HepG2 (cell line): Measurements from ENCODE around the gene USP10. TPM values are rescaled to one million over a fixed set of nuclear protein-coding genes. Genes with fewer than 3 reads are reported as not detected.
A peak's percentile ranks its signal among the peaks of the same experiment; 100 is the strongest.

Experiments
- BCL6 ChIP-seq: IDR thresholded peaks from 2 replicates; pipeline ENCODE4 v1.6.1; 2016; ENCODE audit warnings: missing genetic modification reagents, missing compliant biosample characterization
- ERF ChIP-seq: IDR thresholded peaks from 2 replicates; pipeline ENCODE4 v1.6.1; 2018; ENCODE audit warnings: missing biosample characterization, missing genetic modification reagents
- FOXA3 ChIP-seq: IDR thresholded peaks from 2 replicates; pipeline ENCODE4 v1.6.1; 2016; ENCODE audit warnings: missing genetic modification reagents, missing compliant biosample characterization
- HIC2 ChIP-seq: sonication (generic); formaldehyde crosslinking; IDR thresholded peaks from 2 replicates; pipeline ENCODE4 v1.9.0; 2022; ENCODE audit warnings: low read depth, missing genetic modification reagents
- KDM1A ChIP-seq: IDR thresholded peaks from 2 replicates; pipeline ENCODE4 v1.6.1; 2016; ENCODE audit warnings: missing compliant biosample characterization
- NAIF1 ChIP-seq: sonication (generic); formaldehyde crosslinking; IDR thresholded peaks from 2 replicates; pipeline ENCODE4 v1.5.0; 2020; ENCODE audit warnings: mild to moderate bottlenecking, missing genetic modification reagents, borderline replicate concordance
- NCOA2 ChIP-seq: sonication (generic); formaldehyde crosslinking; IDR thresholded peaks from 2 replicates; pipeline ENCODE4 v1.8.0; 2022; ENCODE audit warnings: inconsistent platforms
- PREB ChIP-seq: sonication (generic); formaldehyde crosslinking; IDR thresholded peaks from 2 replicates; pipeline ENCODE4 v1.4.0; 2020; ENCODE audit warnings: missing genetic modification reagents
- PRMT3 ChIP-seq: sonication (generic); formaldehyde crosslinking; IDR thresholded peaks from 2 replicates; pipeline ENCODE4 v1.8.1; 2022; ENCODE audit warnings: low read depth, mild to moderate bottlenecking, moderate library complexity, missing genetic modification reagents, borderline replicate concordance
- RBFOX2 ChIP-seq: fragments of 200-400 bp; formaldehyde crosslinking; IDR thresholded peaks from 2 replicates; pipeline ENCODE4 v1.6.1; 2017; ENCODE audit warnings: low read depth, mild to moderate bottlenecking, low read length
- SATB2 ChIP-seq: sonication (generic); formaldehyde crosslinking; IDR thresholded peaks from 2 replicates; pipeline ENCODE4 v1.5.0; 2020; ENCODE audit warnings: missing genetic modification reagents
- SIX4 ChIP-seq: sonication (generic); formaldehyde crosslinking; IDR thresholded peaks from 2 replicates; pipeline ENCODE4 v1.4.0; 2020; ENCODE audit warnings: missing genetic modification reagents
- THAP11 ChIP-seq: IDR thresholded peaks from 2 replicates; pipeline ENCODE4 v1.6.1; 2016; ENCODE audit warnings: missing biosample characterization, missing genetic modification reagents
- ZFY ChIP-seq: sonication (generic); formaldehyde crosslinking; IDR thresholded peaks from 2 replicates; pipeline ENCODE4 v1.4.0; 2020; ENCODE audit warnings: missing genetic modification reagents
- ZNF367 ChIP-seq: sonication (generic); formaldehyde crosslinking; IDR thresholded peaks from 2 replicates; pipeline ENCODE4 v1.4.0; 2020; ENCODE audit warnings: missing genetic modification reagents, borderline replicate concordance
- ZNF460 ChIP-seq: sonication (generic); formaldehyde crosslinking; IDR thresholded peaks from 2 replicates; pipeline ENCODE4 v1.5.1; 2020; ENCODE audit warnings: missing genetic modification reagents, mild to moderate bottlenecking, borderline replicate concordance
- polyA plus RNA-seq, 8 experiments: library from polyadenylated mRNA; depleted of rRNA in 3 of 8; stranded (reverse) in 7 of 8; unstranded in 1 of 8; fragments of >200 nt; fragmentation: Illumina TruSeq in 4 of 8; extraction: Trizol in 4 of 8; gene quantifications; 2 replicates each; pipeline versions ENCODE4 v1.2.1 to v1.2.3, GENCODE V29; 2011 to 2016; ENCODE audit warnings: low read depth in 4 of 8, missing spikeins in 1 of 8, mixed read lengths in 1 of 8; ENCODE audit not compliant: insufficient read depth in 1 of 8
- total RNA-seq, 5 experiments: library from RNA; depleted of rRNA; stranded (reverse); fragments of >200 nt; fragmentation: Illumina TruSeq; extraction: Trizol; gene quantifications; 2 replicates each; pipeline ENCODE4 v1.2.3, GENCODE V29; 2016; ENCODE audit warnings: low read depth in 1 of 5
- TF ChIP-seq, protein P1 (sequence below): sonication (generic); formaldehyde crosslinking; IDR thresholded peaks from 2 replicates; pipeline ENCODE4 v1.4.0; 2020; ENCODE audit warnings: missing genetic modification reagents
- TF ChIP-seq, protein P2 (sequence below): sonication (generic); formaldehyde crosslinking; IDR thresholded peaks from 2 replicates; pipeline ENCODE4 v1.5.1; 2020; ENCODE audit warnings: mild to moderate bottlenecking, moderate library complexity, missing genetic modification reagents
- TF ChIP-seq, protein P3 (sequence below): sonication (generic); formaldehyde crosslinking; IDR thresholded peaks from 2 replicates; pipeline ENCODE4 v1.5.1; 2020; ENCODE audit warnings: missing genetic modification reagents, mild to moderate bottlenecking, borderline replicate concordance
- TF ChIP-seq, protein P4 (sequence below): IDR thresholded peaks from 2 replicates; pipeline ENCODE4 v1.6.1; 2016; ENCODE audit warnings: missing genetic modification reagents, missing compliant biosample characterization

The USP10 gene
- total and polyA plus RNA-seq, 2 of the 13 experiments (the other 11 are each of a cell fraction or from before 2014, with no cell fraction given) = 79.1 to 122 TPM

GRCh38 chr16:84738255-84739038 lies 38.6 kb downstream of the USP10 start (continued):
- no peak for TF ChIP-seq BCL6 (CRISPR knock-in tag)
- TF ChIP-seq ERF (CRISPR knock-in tag) = 0 out of 2 replicates have a peak, but pooled peaks have one; percentile 16
- no peak for TF ChIP-seq RBFOX2
- no peak for TF ChIP-seq THAP11
- no peak for TF ChIP-seq PRMT3 (CRISPR knock-in tag)
- peak; percentile 55 for TF ChIP-seq FOXA3 (CRISPR knock-in tag)
- TF ChIP-seq, protein P1, sequence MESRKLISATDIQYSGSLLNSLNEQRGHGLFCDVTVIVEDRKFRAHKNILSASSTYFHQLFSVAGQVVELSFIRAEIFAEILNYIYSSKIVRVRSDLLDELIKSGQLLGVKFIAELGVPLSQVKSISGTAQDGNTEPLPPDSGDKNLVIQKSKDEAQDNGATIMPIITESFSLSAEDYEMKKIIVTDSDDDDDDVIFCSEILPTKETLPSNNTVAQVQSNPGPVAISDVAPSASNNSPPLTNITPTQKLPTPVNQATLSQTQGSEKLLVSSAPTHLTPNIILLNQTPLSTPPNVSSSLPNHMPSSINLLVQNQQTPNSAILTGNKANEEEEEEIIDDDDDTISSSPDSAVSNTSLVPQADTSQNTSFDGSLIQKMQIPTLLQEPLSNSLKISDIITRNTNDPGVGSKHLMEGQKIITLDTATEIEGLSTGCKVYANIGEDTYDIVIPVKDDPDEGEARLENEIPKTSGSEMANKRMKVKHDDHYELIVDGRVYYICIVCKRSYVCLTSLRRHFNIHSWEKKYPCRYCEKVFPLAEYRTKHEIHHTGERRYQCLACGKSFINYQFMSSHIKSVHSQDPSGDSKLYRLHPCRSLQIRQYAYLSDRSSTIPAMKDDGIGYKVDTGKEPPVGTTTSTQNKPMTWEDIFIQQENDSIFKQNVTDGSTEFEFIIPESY (CRISPR knock-in tag) = peak; percentile 65
- TF ChIP-seq NCOA2 (CRISPR knock-in tag) = no peak
- no peak for TF ChIP-seq SIX4 (CRISPR knock-in tag)
- TF ChIP-seq ZNF460 (CRISPR knock-in tag) = no peak
- TF ChIP-seq SATB2 (CRISPR knock-in tag) = no peak
- TF ChIP-seq, protein P2, sequence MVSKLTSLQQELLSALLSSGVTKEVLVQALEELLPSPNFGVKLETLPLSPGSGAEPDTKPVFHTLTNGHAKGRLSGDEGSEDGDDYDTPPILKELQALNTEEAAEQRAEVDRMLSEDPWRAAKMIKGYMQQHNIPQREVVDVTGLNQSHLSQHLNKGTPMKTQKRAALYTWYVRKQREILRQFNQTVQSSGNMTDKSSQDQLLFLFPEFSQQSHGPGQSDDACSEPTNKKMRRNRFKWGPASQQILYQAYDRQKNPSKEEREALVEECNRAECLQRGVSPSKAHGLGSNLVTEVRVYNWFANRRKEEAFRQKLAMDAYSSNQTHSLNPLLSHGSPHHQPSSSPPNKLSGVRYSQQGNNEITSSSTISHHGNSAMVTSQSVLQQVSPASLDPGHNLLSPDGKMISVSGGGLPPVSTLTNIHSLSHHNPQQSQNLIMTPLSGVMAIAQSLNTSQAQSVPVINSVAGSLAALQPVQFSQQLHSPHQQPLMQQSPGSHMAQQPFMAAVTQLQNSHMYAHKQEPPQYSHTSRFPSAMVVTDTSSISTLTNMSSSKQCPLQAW (CRISPR knock-in tag) = 0 out of 2 replicates have a peak, but pooled peaks have one; percentile 25
- TF ChIP-seq, protein P3, sequence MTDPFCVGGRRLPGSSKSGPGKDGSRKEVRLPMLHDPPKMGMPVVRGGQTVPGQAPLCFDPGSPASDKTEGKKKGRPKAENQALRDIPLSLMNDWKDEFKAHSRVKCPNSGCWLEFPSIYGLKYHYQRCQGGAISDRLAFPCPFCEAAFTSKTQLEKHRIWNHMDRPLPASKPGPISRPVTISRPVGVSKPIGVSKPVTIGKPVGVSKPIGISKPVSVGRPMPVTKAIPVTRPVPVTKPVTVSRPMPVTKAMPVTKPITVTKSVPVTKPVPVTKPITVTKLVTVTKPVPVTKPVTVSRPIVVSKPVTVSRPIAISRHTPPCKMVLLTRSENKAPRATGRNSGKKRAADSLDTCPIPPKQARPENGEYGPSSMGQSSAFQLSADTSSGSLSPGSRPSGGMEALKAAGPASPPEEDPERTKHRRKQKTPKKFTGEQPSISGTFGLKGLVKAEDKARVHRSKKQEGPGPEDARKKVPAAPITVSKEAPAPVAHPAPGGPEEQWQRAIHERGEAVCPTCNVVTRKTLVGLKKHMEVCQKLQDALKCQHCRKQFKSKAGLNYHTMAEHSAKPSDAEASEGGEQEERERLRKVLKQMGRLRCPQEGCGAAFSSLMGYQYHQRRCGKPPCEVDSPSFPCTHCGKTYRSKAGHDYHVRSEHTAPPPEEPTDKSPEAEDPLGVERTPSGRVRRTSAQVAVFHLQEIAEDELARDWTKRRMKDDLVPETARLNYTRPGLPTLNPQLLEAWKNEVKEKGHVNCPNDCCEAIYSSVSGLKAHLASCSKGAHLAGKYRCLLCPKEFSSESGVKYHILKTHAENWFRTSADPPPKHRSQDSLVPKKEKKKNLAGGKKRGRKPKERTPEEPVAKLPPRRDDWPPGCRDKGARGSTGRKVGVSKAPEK = no peak
- TF ChIP-seq PREB (CRISPR knock-in tag) = no peak
- TF ChIP-seq ZNF367 (CRISPR knock-in tag) = no peak
- no peak for TF ChIP-seq ZFY (CRISPR knock-in tag)
- 0 out of 2 replicates have a peak, but pooled peaks have one; percentile 32 for TF ChIP-seq NAIF1 (CRISPR knock-in tag)
- no peak for TF ChIP-seq KDM1A
- TF ChIP-seq, protein P4, sequence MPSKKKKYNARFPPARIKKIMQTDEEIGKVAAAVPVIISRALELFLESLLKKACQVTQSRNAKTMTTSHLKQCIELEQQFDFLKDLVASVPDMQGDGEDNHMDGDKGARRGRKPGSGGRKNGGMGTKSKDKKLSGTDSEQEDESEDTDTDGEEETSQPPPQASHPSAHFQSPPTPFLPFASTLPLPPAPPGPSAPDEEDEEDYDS (CRISPR knock-in tag) = 0 out of 2 replicates have a peak, but pooled peaks have one; percentile 46
- 0 out of 2 replicates have a peak, but pooled peaks have one; percentile 35 for TF ChIP-seq HIC2
